GM21447 (cell line): Measurements from ENCODE around the gene CD69.

ENCODE experiments used
- ATAC-seq: cut with Tn5 transposase; IDR thresholded peaks from one replicate; pipeline ENCODE4 v1.9.1; 2021; ENCODE audit not compliant: unreplicated experiment

CD69 gene

GRCh38 chr12:9760699-9761418, at the start of gene CD69:
Gene CD69 (minus strand): TSS chr12:9760901. CDS start chr12:9760820, 81 bp downstream.
- ATAC-seq, result peak; percentile 45

- ATAC-seq, result no peak
These were observed 49.2 kb upstream of the CD69 start for GRCh38 chr12:9809866-9810265.

- no peak for ATAC-seq
These were observed 48.6 kb upstream of the CD69 start for GRCh38 chr12:9809338-9809737.

- ATAC-seq, result no peak
These were observed 47.8 kb upstream of the CD69 start for GRCh38 chr12:9808504-9808903.

- no peak for ATAC-seq
These were observed 46.0 kb upstream of the CD69 start for GRCh38 chr12:9806714-9807113.

- ATAC-seq, result no peak
These were observed 45.2 kb upstream of the CD69 start for GRCh38 chr12:9805883-9806282.

GRCh38 chr12:9799961-9800360, 39.3 kb upstream of the CD69 start:
- ATAC-seq, result no peak

- ATAC-seq, result peak; percentile 97
These were observed 37.3 kb upstream of the CD69 start for GRCh38 chr12:9797722-9798619.

- no peak for ATAC-seq
These were observed 36.3 kb upstream of the CD69 start for GRCh38 chr12:9796971-9797370.

GRCh38 chr12:9796346-9796745, 35.6 kb upstream of the CD69 start:
- no peak for ATAC-seq

- no peak for ATAC-seq
These were observed 35.2 kb upstream of the CD69 start for GRCh38 chr12:9795945-9796344.

- no peak for ATAC-seq
These were observed 33.9 kb upstream of the CD69 start for GRCh38 chr12:9794484-9795093.

- ATAC-seq, result no peak
These were observed 33.2 kb upstream of the CD69 start for GRCh38 chr12:9793779-9794395.

GRCh38 chr12:9792961-9793617, 32.4 kb upstream of the CD69 start:
- no peak for ATAC-seq

GRCh38 chr12:9792185-9792900, 31.6 kb upstream of the CD69 start:
- no peak for ATAC-seq

- no peak for ATAC-seq
These were observed 26.3 kb upstream of the CD69 start for GRCh38 chr12:9786726-9787717.

- ATAC-seq, result no peak
These were observed 24.1 kb upstream of the CD69 start for GRCh38 chr12:9784816-9785215.

- no peak for ATAC-seq
These were observed 23.6 kb upstream of the CD69 start for GRCh38 chr12:9784326-9784725.
